Activated CD4-positive, alpha-beta T cell treated with anti-CD3 and anti-CD28 coated beads for 36 hours (primary cell): ENCODE data around the gene HIC2. TPM values are rescaled to one million over a fixed set of nuclear protein-coding genes. Genes with fewer than 3 reads are reported as not detected.
A peak's percentile ranks its signal among the peaks of the same experiment; 100 is the strongest.
"Not testable (repeated sequence)": the region's sequence is repeated elsewhere in the genome, so short reads cannot be mapped to it uniquely, and the experiment has no call there.

Source experiments
- ATAC-seq: fragments of 200-7000 bp; cut with Tn5 transposase; one replicate; pipeline ENCODE4 v1.10.0; 2021; ENCODE audit warnings: mild to moderate bottlenecking, moderate library complexity
- CTCF ChIA-PET: fragments of 350-600 bp; sonication (Branson Sonifier 250); formaldehyde crosslinking; loops from one replicate; lab custom pipeline; 2021; ENCODE audit warnings: antibody characterized with exemption; lab: Charles Lee
- POLR2A ChIA-PET: fragments of 350-600 bp; sonication (Branson Sonifier 250); formaldehyde crosslinking; loops from one replicate; lab custom pipeline; 2021; ENCODE audit warnings: antibody characterized with exemption, inconsistent platforms; lab: Charles Lee
- DNase-seq: peaks from one replicate; pipeline ENCODE4 v3.0.0-alpha.2; 2020
- H3K27ac Mint-ChIP-seq: one replicate; pipeline ENCODE4 v1.8.0; 2021; ENCODE audit warnings: mixed read lengths
- H3K27me3 Mint-ChIP-seq: one replicate; pipeline ENCODE4 v1.8.0; 2021; ENCODE audit warnings: mixed read lengths
- H3K36me3 Mint-ChIP-seq: one replicate; pipeline ENCODE4 v1.8.0; 2021; ENCODE audit warnings: low read depth, mixed read lengths
- H3K4me1 Mint-ChIP-seq: one replicate; pipeline ENCODE4 v1.8.0; 2021; ENCODE audit warnings: mixed read lengths
- H3K4me3 Mint-ChIP-seq: one replicate; pipeline ENCODE4 v1.8.0; 2021; ENCODE audit warnings: mild to moderate bottlenecking, moderate library complexity, mixed read lengths
- H3K9me3 Mint-ChIP-seq: one replicate; pipeline ENCODE4 v1.8.0; 2021; ENCODE audit warnings: low read depth, mixed read lengths
- intact Hi-C, 2 experiments: fragments of 100-400 bp; cut with DNase I in 1 of 2; cut with micrococcal nuclease in 1 of 2; formaldehyde crosslinking; loops; one replicate each; pipeline versions ENCODE4 v1.14.2 to v1.15.1; 2022 to 2024; cut with DNase I, micrococcal nuclease
- total RNA-seq, 2 experiments: library from RNA; stranded (reverse); gene quantifications; one replicate each; pipeline ENCODE4 v1.2.3, GENCODE V29; 2021

The HIC2 gene
- total RNA-seq, 2 experiments from 2014 or later, result 4.1 to 4.2 TPM

DNA sequence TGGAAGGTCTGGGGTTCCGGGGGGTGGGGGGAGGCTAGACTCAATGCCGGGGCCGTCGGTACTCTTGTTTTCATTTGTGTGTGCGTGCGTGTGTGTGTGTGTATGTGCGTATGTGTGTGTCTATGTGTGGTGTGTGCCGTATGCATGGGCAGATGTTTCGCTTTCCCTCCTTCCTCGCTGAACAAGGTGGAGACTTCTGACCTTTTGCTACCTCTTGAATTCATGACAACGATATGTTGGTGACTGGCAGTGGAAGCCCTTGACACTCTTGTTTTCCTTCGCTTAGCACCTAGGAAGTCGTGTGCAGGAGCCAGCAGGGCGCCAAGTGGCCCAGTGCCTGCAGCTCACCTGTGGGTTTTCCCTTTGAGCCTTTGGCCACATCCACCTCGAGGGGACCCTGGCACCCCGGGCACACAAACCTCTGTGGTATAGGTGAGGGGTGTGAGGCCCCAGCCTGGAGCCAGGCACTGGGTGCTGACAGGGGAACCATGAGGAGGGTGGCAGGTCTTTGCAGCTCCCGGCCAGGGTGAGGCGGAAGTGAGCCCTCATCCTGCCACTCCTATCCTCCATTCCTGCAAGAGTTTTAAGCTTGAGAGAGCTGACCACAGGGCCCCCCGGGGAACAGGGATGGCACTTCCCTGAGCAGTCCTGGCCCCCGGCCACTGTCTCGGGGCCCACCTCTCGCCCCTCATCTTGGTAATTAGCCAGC is 30.7 kb downstream of the HIC2 start:
- CTCF ChIA-PET, result interaction anchor here (0.7 kb wide), 1 partner anchor 165 kb away, joined by 4 read pairs; no protein-coding TSS in a partner anchor
- Mint-ChIP-seq H3K36me3 (peaks cover 3% of the 10 kb centered on the region), H3K27ac (no peak overlapping the region)

DNA sequence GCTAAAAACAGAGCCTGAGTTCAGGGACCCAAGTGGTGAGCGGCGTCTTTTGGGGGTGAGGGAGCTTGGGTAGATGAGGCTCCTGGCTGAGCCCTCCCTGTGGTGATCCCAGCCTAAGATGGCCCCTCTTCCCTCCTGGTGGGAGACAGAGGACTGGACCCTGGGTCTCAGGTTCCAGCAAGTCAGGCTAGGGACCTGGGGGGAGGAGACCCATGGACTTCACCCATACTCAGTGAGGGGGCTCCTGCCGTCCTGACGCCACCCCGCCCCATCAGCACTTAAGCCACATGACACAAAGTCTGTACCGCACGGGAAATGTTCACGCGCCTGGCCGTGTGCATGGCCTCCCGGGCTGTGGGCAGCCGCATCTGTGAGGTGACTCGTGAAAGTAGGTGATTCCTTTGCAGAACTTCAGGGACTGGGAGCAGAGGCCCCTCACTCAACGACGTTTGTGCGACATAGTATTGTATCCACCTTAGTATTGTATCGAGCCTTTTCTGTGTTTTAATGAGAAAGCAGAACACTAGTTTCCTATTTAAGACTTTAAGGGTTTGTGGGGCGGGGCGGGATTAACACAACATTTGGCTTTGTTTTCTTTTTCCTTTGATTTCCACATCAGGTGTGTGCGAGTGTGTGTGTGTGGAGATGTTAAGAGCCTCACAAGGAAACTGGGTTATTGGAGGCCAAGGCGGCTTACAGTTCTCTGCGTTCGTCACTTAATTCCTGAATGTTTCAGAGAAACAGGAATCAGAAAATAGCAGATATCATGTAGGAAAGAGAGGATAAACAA is 31.7 kb downstream of the HIC2 start:
- Mint-ChIP-seq H3K27ac (no peak overlapping the region), H3K36me3 (peaks cover 3% of the 10 kb centered on the region), H3K27me3 (no peaks in the 10 kb centered on the region), H3K4me1 (no peaks in the 10 kb centered on the region), H3K9me3 (no peaks in the 10 kb centered on the region), H3K4me3 (no peak overlapping the region)
- intact Hi-C loops, result no loop called here
- CTCF ChIA-PET, result no interaction called here
- DNase-seq (no peak), ATAC-seq (no peak)
- POLR2A ChIA-PET, result no interaction called here

More for the DNA sequence above, 30.7 kb downstream of the HIC2 start:
- intact Hi-C loops, result no loop called here
- H3K4me1 Mint-ChIP-seq, result no peaks in the 10 kb centered on the region
- no peak overlapping the region for H3K4me3 Mint-ChIP-seq
- no peaks in the 10 kb centered on the region for H3K27me3 Mint-ChIP-seq
- ATAC-seq (peak; percentile 51), DNase-seq (peak; percentile 29)
- POLR2A ChIA-PET, result no interaction called here
- H3K9me3 Mint-ChIP-seq, result no peaks in the 10 kb centered on the region

DNA sequence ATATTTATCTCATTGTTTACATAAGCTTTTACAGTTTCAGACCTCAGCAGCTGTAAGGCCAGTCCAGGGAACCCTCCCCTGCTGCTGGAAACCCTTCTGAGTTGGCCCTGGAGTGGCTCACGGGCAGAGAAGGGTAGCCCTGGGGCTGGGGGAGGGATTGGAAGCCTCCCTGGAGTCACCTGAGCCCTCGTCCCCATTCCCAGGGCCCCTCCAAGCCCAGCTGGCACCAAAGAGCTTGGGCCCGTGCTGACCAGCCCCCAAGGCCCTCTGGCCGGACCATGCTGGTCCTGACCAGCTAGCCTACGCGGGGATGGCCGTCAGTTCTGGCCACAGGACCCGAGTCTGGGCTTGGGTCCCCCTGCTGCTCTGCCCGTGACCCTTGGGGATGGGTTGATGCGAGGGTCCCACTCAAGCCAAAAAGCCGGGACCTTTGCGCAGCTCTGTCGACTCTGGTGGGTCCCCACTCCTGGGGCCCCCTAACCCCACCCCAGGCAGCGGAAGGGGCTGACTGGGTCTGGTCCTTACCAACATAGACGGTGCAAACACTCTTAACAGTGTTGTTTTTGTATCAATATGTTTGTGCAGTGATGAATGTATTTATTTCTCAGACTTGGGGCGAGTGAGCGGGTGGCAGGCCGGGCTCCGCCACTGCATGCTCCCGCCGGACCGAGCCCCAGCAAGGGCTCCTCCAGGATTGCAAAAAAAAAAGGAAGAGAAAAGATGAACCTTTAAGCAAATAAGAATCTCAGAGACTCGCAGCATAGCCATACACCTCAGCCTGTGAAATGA is 32.6 kb downstream of the HIC2 start:
- DNase-seq, result no peak

DNA sequence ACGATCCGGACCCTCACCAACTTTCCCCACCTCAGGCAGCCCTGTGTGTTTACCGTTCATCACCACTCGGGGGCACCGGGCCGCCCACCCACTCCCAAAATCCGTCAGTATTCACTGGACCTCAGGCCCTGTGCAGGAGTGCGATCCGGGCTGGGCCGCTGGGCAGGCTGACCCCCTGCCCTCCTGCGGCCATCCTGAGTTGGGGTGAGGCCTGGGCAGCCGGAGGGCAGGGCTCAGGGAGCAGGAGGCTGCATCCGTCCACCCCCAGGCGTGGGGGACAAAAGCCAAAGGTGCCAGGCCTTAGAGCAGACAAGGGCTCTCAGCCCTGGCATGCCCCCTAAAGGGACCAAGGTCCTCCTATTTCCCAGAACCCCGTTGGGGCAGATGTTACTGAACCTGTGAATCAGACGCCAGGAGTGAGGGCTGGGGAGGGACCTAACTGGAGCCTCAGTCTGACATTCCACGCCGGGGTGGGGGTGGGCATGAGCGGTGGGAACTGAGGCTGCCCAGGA is 33.2 kb downstream of the HIC2 start:
- Mint-ChIP-seq H3K27ac (no peak overlapping the region), H3K4me3 (no peak overlapping the region), H3K9me3 (no peaks in the 10 kb centered on the region), H3K27me3 (no peaks in the 10 kb centered on the region), H3K36me3 (no peaks in the 10 kb centered on the region), H3K4me1 (no peaks in the 10 kb centered on the region)
- DNase-seq (no peak), ATAC-seq (no peak)
- intact Hi-C loops, result no loop called here
- ChIA-PET POLR2A (no interaction called here), CTCF (no interaction called here)

More for the DNA sequence above, 32.6 kb downstream of the HIC2 start:
- H3K27me3 Mint-ChIP-seq, result no peaks in the 10 kb centered on the region
- ChIA-PET CTCF (no interaction called here), POLR2A (no interaction called here)
- no peak overlapping the region for H3K27ac Mint-ChIP-seq
- ATAC-seq, result no peak
- H3K4me1 Mint-ChIP-seq, result no peaks in the 10 kb centered on the region
- H3K9me3 Mint-ChIP-seq, result no peaks in the 10 kb centered on the region
- peaks cover 3% of the 10 kb centered on the region for H3K36me3 Mint-ChIP-seq
- intact Hi-C loops, result no loop called here
- no peak overlapping the region for H3K4me3 Mint-ChIP-seq

DNA sequence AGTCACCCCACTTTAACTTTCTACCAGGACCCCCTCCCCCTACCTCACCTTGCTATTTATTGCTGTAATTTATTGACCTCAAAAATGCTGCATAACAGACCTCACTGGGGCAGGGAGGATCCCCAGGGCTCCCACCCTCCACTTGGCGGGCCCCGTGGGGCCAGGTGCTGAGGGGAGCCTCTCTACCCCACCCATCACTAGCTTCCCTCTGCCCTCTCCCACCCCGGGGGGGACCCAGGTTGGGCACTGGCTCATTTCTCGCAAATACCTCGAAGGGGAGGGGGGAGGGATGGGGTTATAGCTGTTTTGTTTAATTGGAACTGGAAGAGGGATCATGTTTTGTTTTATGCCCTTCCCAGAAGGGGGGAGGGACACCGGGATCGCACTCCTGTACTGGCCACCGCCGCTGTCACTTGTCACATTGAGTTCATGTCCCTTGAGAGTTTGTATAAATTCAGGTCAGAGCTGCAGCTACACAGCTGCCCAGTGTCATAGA is 33.7 kb downstream of the HIC2 start:
- Mint-ChIP-seq H3K4me1 (no peaks in the 10 kb centered on the region), H3K36me3 (no peaks in the 10 kb centered on the region), H3K27ac (no peak overlapping the region), H3K4me3 (no peak overlapping the region), H3K27me3 (no peaks in the 10 kb centered on the region), H3K9me3 (no peaks in the 10 kb centered on the region)
- intact Hi-C loops, result no loop called here
- ChIA-PET CTCF (no interaction called here), POLR2A (no interaction called here)
- ATAC-seq (no peak), DNase-seq (no peak)

DNA sequence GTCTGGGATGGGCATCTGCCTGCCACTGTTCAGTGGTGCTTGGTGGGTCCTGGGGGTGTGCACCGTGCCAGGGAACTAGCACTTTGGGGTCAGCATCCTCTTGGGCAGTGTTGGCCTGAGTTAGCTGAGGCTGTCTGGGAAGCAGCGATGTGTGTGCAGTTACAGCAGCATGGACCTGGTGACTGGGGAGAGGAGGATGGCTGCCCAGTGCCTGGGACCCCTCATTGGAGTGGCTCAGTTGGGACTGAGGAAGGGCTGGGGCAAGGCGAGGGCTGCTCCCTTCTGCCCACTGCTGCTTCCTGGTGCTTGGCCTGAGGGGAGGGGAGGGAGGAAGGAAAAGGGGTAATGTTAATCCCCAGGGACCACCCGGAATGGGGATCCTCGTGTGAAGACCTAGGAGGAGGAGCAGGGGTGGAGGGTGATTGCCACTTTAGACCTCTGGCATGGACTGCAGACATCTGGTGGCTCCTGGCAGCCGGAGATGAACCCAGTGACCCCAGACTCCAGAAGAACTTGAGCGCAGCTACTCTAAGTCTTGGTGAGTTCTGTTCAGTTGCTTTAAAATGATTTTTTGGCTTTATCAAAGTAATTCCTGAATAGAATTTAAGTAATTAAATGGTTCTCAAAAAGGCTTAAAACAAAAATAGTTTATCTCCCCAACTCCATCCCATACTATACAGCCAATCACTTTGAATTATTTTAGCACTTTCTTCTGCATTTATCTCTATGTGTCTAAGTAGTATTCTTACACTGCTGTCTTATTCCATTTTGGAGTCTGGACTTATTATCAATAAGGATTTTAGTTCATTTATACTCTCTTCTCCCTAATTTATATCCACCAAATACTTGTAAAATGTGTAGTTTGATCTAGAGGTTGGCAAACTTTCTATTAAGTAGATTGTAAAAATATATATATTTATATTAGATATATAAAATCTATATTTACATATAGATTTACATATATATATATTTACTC is 34.7 kb downstream of the HIC2 start:
- ChIA-PET POLR2A (no interaction called here), CTCF (no interaction called here)
- intact Hi-C loops, result no loop called here
- Mint-ChIP-seq H3K4me3 (no peak overlapping the region), H3K36me3 (no peaks in the 10 kb centered on the region), H3K27me3 (no peaks in the 10 kb centered on the region), H3K27ac (no peak overlapping the region), H3K9me3 (no peaks in the 10 kb centered on the region), H3K4me1 (no peaks in the 10 kb centered on the region)
- ATAC-seq, result no peak
- DNase-seq, result no peak

DNA sequence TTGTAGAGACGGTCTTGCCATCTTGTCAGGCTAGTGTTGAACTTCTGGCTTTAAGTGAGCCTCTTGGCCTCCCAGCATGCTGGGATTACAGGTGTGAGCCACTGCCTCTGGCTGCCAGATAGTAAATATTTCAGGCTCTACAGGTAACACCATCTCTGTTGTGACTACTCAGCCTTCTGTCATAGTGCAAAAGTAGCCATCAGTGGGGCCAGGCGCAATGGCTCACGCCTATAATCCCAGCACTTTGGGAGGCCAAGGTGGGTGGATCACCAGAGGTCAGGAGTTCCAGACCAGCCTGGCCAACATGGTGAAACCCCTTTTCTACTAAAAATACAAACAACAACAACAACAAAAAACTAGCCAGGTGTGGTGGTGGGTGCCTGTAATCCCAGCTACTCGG is 35.5 kb downstream of the HIC2 start:
- DNase-seq, POLR2A ChIA-PET, H3K27ac Mint-ChIP-seq, ATAC-seq, H3K36me3 Mint-ChIP-seq, intact Hi-C loops, H3K4me3 Mint-ChIP-seq, H3K9me3 Mint-ChIP-seq, H3K27me3 Mint-ChIP-seq, CTCF ChIA-PET, H3K4me1 Mint-ChIP-seq: not testable (repeated sequence)

DNA sequence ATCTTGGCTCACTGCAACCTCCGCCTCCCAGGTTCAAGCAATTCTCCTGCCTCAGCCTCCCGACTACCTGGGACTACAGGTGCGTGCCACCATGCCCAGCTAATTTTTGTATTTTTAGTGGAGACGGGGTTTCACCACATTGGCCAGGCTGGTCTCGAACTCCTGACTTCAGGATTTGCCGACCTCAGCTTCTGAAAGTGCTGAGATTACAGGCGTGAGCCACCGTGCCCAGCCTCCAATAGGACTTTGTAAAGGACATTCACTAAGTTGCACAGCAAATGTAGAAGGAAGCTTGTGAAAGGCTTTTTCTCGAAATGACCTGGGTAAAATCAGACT is 37.8 kb downstream of the HIC2 start:
- H3K4me3 Mint-ChIP-seq, intact Hi-C loops, ATAC-seq, H3K36me3 Mint-ChIP-seq, DNase-seq, H3K27me3 Mint-ChIP-seq, H3K27ac Mint-ChIP-seq, POLR2A ChIA-PET, H3K4me1 Mint-ChIP-seq, H3K9me3 Mint-ChIP-seq: not testable (repeated sequence)
- CTCF ChIA-PET, result interaction anchor here (0.6 kb wide), 1 partner anchor 433 kb away, joined by 3 read pairs; no protein-coding TSS in a partner anchor

DNA sequence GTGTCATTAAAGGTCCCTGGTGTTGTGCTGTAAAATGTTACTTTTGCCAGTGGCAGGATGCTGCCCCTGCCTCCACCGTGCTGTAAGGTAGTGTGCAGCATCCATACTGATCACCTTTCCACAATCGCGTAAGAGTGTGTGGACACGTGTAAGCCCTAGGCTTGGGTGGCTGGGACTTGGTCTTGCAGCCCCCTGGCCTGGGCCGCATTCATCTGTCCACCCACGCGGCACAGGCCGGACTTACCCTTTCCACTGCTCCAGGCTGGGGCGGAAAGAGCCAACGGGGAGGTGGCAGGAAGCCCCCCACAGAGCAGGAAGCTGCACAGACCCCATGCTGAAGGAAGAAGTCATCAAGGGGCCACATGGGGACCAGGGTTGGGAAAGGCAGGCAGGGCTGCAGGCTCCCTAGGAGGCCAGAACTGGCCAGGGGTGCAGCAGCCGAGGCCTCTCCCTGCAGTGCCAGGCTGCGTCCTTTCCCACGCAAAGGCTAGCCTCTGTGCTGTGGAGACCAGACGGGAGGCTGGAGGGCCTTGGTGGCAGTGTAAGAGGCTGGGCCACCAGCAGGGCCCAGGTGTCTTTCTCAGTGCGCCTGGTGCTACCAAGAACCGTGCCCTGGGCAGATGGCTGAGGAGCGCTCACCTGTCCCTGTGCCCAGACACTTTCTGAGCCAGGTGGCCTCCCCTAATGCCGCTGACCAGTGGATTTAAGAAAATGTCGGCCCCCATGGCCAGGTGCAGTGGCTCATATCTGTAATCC is 38.3 kb downstream of the HIC2 start:
- intact Hi-C loops, result no loop called here
- ATAC-seq, result no peak
- no peaks in the 10 kb centered on the region for H3K27me3 Mint-ChIP-seq
- no peaks in the 10 kb centered on the region for H3K36me3 Mint-ChIP-seq
- ChIA-PET CTCF (interaction anchor here (0.6 kb wide), 2 partner anchors 390 to 433 kb away, joined by 3 read pairs; no protein-coding TSS in a partner anchor), POLR2A (no interaction called here)
- DNase-seq, result no peak
- no peaks in the 10 kb centered on the region for H3K9me3 Mint-ChIP-seq
- no peak overlapping the region for H3K4me3 Mint-ChIP-seq
- H3K4me1 Mint-ChIP-seq, result no peaks in the 10 kb centered on the region
- H3K27ac Mint-ChIP-seq, result no peak overlapping the region
